SIG-M5 treated with dmso at 0.1 percent for 504 hours (cell line): ENCODE results near the gene SPECC1L.

ENCODE experiments used
- DNase-seq: peaks from one replicate; lab custom pipeline; 2025; ENCODE audit not compliant: unreplicated experiment; lab: John Stamatoyannopoulos, UW

SPECC1L gene

DNA sequence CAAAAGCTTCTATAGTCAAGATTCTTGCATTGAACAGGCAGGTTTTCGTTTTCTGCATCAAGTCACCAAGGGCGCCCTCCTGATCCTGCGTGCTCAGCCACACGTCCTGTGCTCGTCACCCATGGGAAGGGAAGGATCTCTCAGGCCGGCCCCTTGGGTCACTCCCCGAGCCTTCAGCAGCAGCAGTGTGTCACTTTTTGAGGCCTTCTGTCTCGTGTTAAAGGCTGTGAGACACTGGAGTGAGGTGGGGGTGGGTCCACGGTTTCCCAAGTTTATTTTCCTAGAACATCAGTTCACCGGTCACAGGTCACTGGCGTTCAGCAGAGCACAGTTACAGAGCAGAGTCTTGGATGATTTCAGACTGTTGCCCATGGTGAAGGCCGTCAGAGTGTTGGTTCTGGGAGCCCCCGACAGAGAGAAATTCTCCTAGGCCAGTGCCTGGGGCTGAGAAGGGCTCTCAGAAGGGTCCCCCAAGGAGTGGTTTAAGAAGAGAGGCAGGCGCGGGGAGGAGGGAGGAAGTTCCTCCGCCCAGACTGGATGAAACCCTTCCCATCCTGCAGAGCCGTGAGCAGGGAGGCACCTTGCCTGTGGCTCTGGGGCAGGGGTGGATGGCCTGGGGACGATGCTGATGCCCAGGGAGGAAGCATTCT is 143.2 kb downstream of the SPECC1L start:
- no peak for DNase-seq

DNA sequence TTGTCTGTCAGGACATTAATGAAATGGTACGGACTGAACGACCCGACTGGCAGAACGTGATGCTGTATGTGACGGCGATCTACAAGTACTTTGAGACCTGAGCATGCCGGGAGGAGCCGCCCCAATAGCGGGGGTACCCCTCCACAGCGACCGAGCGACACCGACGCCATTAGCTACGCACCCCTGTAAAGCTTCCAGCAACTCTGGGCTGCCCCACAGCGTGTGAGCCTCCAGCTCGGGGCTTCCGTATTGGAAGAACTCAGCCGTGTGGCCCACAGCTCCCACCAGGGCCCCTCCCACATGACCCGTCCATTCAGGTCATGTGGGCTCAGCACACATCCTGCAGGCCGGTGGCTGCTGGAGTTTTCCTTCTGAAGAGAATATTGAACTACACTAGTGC is 143.9 kb downstream of the SPECC1L start:
- DNase-seq = no peak

DNA sequence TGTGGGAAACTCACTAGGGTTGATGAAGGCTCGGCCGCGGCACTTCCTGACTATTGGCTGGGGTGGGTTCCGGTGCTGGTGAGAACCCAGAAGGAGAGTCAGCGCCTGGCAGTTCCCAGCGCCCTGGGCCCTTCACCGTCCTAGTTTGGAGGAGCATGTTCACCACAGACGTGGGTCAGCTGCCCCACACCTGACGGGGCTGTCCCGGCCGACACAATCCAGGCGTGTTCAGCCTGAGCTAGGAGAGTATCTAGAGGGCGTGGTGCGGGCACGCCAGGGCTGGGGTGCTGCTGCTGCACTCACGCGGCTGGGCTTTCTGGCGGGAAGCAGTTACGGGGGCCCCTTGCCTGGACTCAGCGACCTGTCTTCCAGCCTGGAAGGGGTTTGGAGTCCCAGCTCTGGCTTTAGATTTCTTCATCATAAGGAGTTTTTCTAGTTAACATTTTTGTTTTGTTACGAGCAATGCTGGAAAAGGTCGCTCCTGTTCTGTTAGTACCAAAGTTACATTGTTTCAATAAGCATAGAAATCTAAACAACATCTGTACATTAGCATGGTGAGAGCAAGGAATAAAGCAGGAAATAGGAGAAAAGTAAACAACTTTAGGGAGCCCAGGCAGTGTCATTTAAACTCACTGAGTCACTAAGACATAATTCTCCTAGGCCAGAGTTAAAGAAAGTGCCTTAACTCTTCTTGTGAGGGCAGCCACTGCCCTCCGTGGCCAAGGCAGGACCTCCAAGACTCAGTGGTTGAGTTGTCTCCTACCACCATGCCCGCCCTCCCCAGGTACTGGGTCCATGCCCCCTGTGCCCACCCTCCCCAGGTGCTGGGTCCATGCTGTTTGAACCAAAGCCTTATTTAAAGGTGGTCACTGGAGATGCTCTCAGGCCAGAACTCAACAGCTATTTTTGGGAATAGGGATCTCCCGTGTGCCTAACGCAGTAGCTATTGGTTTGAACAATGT is 144.6 kb downstream of the SPECC1L start:
- no peak for DNase-seq

DNA sequence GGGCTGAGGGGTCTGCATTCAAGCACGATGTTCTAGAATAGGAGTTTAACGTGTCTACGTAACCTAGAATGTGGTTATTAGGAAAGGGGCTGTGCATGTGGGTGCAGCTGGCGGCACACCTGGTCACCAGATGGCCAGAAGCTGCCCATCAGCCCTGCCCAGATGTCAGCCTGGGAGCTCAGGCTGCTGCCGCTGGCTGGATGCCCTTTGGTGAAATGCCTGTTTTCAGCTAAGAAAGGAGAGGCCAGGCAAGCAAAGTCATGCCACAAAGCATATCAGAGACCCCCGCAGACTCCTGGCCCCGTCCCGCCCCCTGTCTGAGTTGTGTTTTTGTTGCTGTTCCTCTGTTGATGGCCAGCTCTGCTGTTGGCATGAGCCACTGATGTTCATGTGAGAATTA is 145.5 kb downstream of the SPECC1L start:
- DNase-seq = no peak

DNA sequence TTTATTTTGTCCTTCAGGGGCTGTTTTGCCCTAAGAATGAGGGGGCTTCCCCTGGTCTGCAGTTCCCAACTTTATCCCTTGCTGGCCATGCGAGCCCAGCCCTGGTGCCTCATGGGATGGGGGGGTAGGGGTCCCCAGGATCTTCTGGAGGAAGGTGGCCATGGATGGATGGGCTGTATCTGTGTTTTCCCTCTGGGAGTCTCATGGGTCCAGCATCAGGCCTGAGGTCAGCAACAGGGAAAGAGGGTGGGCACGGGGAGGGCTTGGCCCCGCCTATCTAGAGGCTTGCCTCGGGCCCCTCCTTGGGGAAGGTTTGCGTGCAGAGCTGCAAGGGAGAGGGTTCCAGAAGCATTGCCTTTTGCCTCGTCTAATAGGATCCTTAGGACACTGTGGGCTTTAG is 146.0 kb downstream of the SPECC1L start:
- DNase-seq = no peak

DNA sequence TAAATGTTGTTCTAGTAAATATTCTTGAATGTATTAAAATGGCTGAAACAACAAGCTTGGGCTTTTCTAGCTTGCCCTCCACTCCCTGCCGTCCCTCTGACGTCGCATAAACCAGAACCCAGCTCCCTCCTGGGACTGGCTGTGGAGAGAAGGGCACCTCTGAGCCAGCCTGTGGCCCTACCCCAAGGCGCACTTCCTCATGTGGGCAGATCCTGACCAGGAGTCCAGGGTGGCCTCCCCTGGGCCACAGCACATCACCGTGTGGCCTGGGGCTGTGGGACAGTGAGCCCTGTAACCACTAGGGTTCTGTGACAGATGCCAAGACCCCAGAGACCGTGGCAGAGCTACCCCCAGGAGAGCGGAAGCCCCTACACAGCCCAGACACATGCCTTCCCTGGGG is 146.6 kb downstream of the SPECC1L start:
- DNase-seq = no peak

DNA sequence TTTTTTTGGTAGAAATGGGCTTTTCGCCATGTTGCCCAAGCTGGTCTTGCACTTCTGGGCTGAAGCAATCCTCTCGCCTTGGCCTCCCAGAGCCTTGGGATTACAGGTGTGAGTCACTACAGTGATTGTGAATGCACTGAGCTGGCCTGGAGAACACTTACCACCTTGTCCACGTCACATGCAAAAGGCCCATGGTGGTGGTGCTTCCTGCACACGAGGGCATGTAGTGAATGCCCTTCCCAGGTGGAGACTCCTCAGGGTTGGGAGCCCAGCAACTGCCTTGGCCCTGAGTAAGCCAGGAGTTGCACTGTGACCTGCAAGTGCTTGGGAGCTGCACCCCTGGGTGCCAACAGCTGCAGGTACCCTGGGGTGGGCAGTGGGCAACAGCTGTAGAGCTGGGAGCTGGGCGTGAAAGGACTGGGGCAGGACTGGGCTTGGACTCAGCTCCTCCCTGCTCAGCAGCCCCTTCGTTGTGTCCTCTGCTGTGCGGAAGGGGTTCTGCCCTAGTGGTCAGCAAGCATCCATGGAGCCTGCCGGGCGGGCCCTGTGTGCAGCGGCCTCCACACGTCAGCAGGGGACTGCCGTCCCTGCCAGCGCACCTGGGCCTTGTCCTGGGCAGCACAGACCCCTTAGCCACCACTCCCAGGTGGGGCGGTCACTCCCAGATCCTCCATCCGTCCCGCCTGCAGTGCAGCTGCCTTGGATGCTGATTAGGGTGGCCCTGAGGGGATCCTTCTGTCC is 147.4 kb downstream of the SPECC1L start:
- no peak for DNase-seq

DNA sequence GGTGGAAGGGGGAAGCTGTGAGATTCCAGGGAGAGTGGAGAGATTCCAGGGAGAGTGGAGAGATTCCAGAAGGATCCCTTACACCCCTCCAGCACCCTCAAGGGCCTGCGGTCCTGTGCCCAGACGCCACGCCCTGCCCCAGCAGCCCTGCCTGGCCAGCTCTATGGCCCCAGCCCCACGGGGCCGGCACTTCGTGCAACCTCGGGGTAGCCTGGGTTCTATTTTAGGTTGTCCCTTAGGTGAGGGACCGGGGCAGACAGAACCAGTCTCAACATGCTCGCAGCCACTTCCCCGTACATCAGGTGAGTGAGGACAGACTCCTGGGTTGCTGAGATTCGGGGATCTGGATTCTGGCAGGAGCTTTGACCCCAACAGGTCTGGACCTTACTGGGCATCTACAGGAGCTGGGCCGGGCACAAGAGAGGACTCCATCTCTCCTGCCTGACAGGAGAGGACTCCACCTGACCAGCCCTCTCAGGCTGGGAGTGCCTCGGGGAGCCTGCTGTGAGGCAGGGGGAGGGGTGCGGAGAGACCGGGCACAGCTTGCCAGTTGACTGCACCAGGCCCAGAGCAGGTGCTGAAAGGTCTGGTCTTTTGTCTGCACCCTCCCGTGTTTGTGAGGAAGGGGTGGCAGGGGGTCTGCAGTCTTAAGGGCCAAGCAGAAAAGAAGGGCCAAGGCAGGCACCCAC is 148.3 kb downstream of the SPECC1L start:
- DNase-seq = no peak

DNA sequence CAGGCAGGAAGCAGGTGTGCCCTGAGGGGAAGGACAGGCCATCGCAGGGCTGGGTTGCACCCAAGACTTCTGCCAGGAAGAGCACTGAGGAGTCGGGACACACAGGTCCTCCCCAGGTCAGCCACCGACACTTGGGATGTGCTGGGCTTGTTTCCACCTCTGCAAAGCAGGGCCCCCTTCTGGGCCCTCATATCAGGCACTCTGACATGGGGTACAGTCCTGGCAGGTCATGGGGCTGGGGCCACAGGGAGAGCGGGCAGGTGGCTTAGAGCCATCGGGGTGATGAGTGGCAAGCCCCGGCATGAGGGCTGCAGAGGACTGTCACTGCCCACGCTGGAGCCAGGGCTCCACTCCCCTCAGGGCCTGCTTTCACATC is 148.8 kb downstream of the SPECC1L start:
- no peak for DNase-seq

DNA sequence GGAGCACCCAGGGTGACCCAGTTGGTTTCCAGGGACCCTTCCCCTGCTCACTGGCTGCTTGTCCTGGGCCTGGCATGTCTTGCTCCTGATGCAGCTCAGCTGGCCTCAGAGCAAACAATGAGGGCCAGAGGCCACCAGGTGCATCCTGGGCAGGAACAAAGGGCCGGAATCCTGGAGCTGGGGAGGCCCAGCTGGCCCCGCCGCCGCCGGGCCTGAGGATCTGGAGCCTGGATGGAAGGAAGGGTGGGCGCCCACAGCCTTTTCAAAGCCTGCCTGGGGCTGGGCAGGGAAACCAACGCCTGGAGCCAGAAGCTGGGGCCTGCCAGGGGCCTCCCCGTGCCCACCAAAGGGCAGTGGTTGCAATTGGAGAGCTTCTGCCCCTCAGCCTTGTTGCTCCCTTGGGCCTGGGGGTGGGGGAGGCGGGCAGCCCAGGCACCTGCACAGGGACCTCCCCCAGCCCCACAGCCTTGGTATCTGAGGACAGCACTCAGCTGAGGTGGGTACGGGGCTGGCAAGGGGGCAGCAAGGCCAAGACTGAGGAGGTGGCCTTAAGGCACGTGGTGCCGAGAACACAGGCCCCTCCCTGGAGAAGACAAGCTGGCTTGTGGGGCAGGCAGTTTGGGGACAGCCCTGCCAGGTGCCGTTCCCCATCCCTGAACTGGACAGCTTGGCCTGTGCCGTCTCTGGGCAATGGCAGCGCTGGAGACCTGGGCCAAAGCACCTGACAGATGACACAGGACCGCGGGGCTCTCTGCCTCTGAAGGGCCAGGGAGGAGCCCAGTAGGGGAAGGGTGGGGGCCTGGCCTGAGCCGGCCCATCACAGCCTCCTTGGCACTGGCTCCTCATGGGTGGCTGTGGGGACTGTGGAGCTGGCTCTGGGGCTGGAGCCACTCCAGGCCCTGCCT is 149.7 kb downstream of the SPECC1L start:
- DNase-seq = no peak

DNA sequence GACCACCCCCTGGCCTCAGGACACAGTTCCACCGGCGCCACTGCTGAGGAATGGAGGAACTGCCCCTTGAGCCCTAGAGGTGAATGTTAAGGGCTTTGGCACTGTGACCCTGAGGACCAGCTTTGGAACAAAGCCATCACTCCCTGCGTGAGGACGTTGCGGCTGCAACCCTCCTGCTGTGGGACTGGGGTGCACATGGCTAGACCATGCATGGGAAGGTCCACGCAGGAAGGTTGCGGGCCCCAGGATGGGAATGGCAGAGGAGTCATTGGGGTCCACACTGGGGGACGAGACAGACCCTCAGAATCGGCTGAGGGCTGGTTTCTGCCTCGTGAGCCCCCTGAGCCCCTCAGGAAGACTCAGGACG is 150.3 kb downstream of the SPECC1L start:
- no peak for DNase-seq

DNA sequence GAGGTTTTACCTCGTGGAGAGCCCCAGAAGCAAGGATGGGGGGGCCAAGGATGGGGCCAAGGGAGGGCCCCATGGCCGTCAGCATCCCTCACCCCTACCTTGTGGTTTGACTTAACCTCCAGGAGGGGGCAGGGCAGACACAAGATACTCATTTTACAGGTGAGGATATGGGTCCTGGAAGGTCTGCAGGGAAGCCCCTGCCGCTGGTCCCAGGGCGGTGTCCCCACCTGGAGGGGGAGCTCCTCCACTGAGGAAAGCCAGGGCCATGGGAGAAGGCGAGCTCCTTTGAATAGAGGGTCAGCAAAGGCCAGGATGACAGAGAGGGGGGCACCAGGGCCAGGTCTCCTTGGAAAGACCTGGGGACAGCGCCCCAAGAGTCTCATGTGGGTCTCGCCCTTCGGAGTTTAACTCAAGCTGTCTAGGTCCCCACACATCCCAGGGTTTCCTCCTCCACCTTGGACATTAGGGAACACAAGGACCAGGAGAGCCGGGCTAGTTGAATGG is 150.8 kb downstream of the SPECC1L start:
- DNase-seq = no peak

DNA sequence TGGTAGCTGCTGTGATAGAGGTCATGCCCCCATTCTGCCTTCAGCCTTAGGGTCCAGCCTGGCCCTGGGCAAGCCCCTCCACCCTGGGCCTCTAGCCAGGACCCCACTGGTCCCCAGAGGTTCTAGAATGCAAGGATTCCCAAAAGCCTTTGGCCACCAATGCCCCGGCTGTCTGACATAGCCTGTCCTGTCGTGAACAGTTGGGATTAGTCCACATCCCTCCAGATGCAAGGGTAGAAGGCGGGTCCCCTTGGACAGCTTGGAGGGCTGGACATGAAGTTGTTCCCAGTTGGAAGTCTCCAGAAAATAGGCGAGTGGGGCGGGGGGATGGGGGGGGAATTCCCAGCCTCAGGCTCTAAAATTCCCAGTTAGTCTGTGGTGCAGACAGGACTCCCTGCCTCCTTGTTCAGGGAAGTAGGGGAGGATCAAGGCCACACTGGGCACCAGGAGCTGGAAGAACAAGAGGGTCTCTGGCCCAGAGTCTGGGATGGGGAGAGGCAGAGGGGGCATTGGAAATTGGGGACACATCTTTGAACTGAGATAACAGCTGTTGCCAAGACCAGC is 151.6 kb downstream of the SPECC1L start:
- DNase-seq = no peak

DNA sequence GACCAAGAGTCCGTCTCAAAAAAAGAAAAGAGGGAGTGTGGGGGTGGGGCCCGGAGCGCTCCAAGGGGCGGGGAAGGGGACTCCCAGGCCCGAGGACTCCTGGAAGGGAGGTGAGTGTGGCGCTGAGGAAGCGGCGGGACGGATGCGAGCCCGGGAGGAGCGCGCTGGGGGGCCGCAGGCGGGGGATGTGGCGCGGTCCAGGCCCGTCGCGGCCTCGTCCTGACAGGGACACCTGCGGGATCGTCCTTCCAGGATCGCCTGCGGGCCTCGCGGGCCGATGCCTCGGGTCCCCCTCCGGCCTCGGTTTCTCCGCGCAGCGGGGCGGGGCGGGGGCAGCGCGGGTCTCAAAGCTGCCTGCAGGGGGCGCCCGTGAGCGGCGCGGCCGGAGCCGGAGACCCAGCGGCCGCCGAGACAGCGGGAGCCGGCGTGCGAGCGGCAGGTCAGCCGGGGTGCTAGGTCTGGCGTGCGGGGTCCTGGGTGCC is 152.9 kb downstream of the SPECC1L start:
- peak; percentile 20 for DNase-seq

DNA sequence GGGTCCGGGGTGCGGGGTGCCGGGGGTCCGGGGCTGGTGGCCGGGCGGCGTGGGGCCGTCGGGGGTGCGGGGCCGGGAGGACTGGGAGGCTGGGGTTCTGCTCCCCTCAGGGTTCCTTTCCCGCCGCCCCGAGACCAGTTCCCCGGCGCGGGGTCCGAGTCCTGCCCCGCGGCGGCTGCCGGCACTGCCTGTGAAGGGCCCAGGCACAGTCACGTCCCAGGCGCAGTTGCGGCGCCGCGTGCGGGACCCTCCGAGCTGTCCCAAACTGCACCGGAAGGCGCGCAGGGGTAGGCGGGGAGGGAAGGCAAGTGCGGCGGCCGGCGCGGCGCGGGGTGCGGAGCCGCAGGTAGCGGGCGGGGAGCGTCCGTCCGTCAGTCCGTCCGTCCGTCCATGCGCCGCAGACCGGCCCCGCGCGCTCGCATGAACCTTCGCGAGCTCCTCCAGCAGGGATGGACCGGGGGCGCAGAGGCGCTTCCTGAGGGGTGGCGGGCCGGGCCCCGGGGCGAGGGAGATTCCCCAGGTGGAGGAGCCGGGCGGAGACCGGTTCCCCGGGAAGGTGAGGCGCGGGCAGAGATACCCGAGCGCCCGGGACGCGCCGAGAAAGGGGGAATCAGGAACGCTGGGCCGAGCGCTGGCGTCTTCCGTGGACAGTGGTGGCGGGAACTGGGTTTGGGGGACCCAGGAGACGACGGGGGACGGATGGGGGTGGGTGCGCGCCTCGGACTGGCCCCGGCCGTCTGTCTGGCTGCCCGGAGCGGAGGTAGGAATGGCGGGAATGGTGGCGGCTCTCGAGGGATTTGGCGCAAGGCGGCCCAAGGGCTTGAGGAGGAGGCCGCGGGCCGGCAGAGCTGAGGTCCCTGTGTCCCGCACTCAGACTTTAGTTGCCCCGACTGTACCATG is 153.6 kb downstream of the SPECC1L start:
- DNase-seq = no peak

DNA sequence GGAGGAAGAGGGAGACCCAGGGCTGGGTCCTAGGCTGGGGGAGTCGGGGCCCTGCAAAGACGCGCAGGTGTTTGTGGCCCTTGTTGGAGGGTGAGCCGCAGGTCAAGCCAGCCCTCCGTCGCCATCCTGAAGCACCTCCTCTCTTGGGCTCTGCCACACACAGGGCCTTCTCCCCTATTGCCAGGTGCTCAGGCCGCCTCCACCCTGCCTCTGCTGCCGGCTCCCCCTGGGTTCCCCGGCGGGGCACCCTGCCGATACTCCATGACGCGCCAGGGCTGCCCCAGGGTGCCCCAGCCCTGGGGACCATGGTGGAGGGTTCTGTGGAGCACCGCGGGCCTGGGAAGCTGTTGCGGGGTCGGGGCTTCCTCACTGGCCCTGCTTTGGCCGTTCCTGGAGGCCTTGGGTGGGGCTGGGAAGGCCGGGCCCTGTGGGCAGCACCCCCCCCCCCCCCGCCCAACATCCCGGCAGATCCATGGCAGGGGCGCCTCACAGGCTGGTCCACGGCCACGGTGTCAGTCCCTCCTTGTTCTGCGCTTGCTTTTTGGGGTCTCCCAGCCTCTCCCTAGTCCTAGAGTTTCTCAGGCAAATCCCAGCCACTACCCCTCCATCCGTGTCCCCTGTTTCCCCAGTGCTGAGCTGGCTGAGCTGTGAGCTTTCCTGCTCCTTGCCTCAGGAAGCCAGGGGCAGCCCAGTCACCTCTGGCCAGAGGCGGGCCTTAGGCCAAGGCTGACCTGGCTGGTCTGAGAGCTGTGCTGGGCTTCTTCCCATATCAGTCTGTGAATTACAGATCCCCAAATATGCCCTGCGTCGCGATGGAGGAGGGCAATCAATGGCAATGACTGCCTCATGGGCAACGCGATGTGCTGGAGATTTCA is 154.5 kb downstream of the SPECC1L start:
- no peak for DNase-seq

DNA sequence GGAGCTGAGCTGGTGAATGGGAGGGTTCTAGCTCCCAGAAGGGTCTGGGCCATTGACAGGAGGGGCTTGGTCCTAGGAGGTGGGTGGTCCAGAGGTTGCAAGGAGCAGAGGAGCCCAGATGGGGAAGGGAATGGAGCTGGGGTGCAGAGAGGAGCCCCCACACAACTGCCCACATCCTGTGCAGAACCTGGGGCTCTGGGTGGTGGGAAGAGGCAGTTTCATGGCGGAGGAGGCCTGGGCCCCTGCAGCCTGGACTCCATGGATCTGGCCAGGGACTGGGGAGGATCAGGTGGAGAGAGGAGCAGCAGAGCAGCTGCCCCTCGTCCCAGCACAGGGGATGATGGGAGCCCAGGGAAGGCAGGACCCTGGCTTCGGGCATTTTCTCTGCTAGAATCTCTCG is 155.8 kb downstream of the SPECC1L start:
- no peak for DNase-seq
